Calu3 (cell line): Measurements from ENCODE around the gene STK10. TPM values are rescaled to one million over a fixed set of nuclear protein-coding genes. Genes with fewer than 3 reads are reported as not detected.
"Not testable (repeated sequence)": the region's sequence is repeated elsewhere in the genome, so short reads cannot be mapped to it uniquely, and the experiment has no call there.

Experiments used
- BruUV-seq: library from RNA; stranded (reverse); fragments of 400-500 nt; replicated peaks from 2 replicates; lab custom pipeline; 2021; lab: Mats Ljungman, UMichigan
- CTCF ChIA-PET: fragments of 300-600 bp; sonication (Branson Sonifier 250); formaldehyde crosslinking; loops from one replicate; lab custom pipeline; 2022; ENCODE audit warnings: antibody characterized with exemption; lab: Charles Lee
- DNase-seq: peaks from one replicate; pipeline ENCODE4 v3.0.0; 2022
- H3K27ac Mint-ChIP-seq: one replicate; pipeline ENCODE4 v1.8.0; 2022; ENCODE audit warnings: mixed read lengths; ENCODE audit not compliant: unreplicated experiment
- H3K27me3 Mint-ChIP-seq: one replicate; pipeline ENCODE4 v1.8.0; 2022; ENCODE audit warnings: mixed read lengths; ENCODE audit not compliant: unreplicated experiment
- H3K36me3 Mint-ChIP-seq: one replicate; pipeline ENCODE4 v1.8.0; 2022; ENCODE audit warnings: mild to moderate bottlenecking, moderate library complexity, mixed read lengths; ENCODE audit not compliant: insufficient read depth, unreplicated experiment
- H3K4me1 Mint-ChIP-seq: one replicate; pipeline ENCODE4 v1.8.0; 2022; ENCODE audit warnings: mild to moderate bottlenecking, low read depth, mixed read lengths; ENCODE audit not compliant: unreplicated experiment
- H3K4me3 Mint-ChIP-seq: one replicate; pipeline ENCODE4 v1.8.0; 2022; ENCODE audit warnings: mild to moderate bottlenecking, low read depth, moderate library complexity, mixed read lengths; ENCODE audit not compliant: unreplicated experiment
- H3K9me3 Mint-ChIP-seq: one replicate; pipeline ENCODE4 v1.8.0; 2022; ENCODE audit warnings: low read depth, mixed read lengths; ENCODE audit not compliant: unreplicated experiment
- CTCF ChIP-seq: fragments of 200-600 bp; IDR thresholded peaks from one replicate; pipeline ENCODE4 v1.8.0; 2022; ENCODE audit warnings: antibody characterized with exemption; ENCODE audit not compliant: unreplicated experiment
- intact Hi-C: fragments of 100-400 bp; cut with micrococcal nuclease; formaldehyde crosslinking; loops from one replicate; pipeline ENCODE4 v1.10.0; 2022; ENCODE audit not compliant: unreplicated experiment
- total RNA-seq: library from RNA; stranded (reverse); gene quantifications from 2 replicates; pipeline ENCODE4 v1.2.3, GENCODE V29; 2022

Gene STK10
- total RNA-seq, 1 experiment from 2014 or later: 27.4 TPM

- Mint-ChIP-seq H3K4me3 (no peak overlapping the region), H3K36me3 (peaks cover 10% of the 10 kb centered on the region), H3K27me3 (no peaks in the 10 kb centered on the region), H3K9me3 (no peaks in the 10 kb centered on the region), H3K27ac (no peak overlapping the region), H3K4me1 (no peaks in the 10 kb centered on the region)
- no TSS peak for BruUV-seq
- DNase-seq: no peak
- intact Hi-C loops: no loop called here
- CTCF ChIA-PET: no interaction called here
- no peak for TF ChIP-seq CTCF
Measured at GRCh38 chr5:172209714-172210113, 21.7 kb upstream of the STK10 start.

- no TSS peak for BruUV-seq
- DNase-seq: no peak
- H3K36me3 Mint-ChIP-seq: peaks cover 6% of the 10 kb centered on the region
- intact Hi-C loops: no loop called here
- TF ChIP-seq CTCF: no peak
- H3K4me1 Mint-ChIP-seq: no peaks in the 10 kb centered on the region
- no peaks in the 10 kb centered on the region for H3K9me3 Mint-ChIP-seq
- H3K27me3 Mint-ChIP-seq: no peaks in the 10 kb centered on the region
- H3K27ac Mint-ChIP-seq: no peak overlapping the region
- no peak overlapping the region for H3K4me3 Mint-ChIP-seq
- CTCF ChIA-PET: no interaction called here
Measured at GRCh38 chr5:172207511-172207910, 19.5 kb upstream of the STK10 start.

- H3K27me3 Mint-ChIP-seq, DNase-seq, H3K4me3 Mint-ChIP-seq, H3K27ac Mint-ChIP-seq, H3K36me3 Mint-ChIP-seq, H3K4me1 Mint-ChIP-seq, BruUV-seq, intact Hi-C loops, H3K9me3 Mint-ChIP-seq, CTCF ChIA-PET: not testable (repeated sequence)
Measured at GRCh38 chr5:172205984-172206383, 18.0 kb upstream of the STK10 start.

- CTCF ChIA-PET: interaction anchor here (0.6 to 0.7 kb wide), 2 partner anchors 94 to 188 kb away, joined by 3 to 4 read pairs; no protein-coding TSS in a partner anchor
- Mint-ChIP-seq H3K4me1 (no peaks in the 10 kb centered on the region), H3K27me3 (no peaks in the 10 kb centered on the region), H3K27ac (no peak overlapping the region), H3K36me3 (no peaks in the 10 kb centered on the region), H3K9me3 (no peaks in the 10 kb centered on the region), H3K4me3 (no peak overlapping the region)
- no peak for TF ChIP-seq CTCF
- no peak for DNase-seq
- no TSS peak for BruUV-seq
- intact Hi-C loops: no loop called here
Measured at GRCh38 chr5:172200476-172200875, 12.5 kb upstream of the STK10 start.

- H3K27ac Mint-ChIP-seq: no peak overlapping the region
- H3K4me1 Mint-ChIP-seq: no peaks in the 10 kb centered on the region
- intact Hi-C loops: no loop called here
- H3K27me3 Mint-ChIP-seq: no peaks in the 10 kb centered on the region
- H3K36me3 Mint-ChIP-seq: no peaks in the 10 kb centered on the region
- DNase-seq: no peak
- no TSS peak for BruUV-seq
- no peak overlapping the region for H3K4me3 Mint-ChIP-seq
- no peak for TF ChIP-seq CTCF
- no peaks in the 10 kb centered on the region for H3K9me3 Mint-ChIP-seq
- CTCF ChIA-PET: interaction anchor here (0.7 kb wide), 2 partner anchors 13 to 214 kb away, joined by 3 to 5 read pairs; no protein-coding TSS in a partner anchor
Measured at GRCh38 chr5:172199446-172199845, 11.4 kb upstream of the STK10 start.

- BruUV-seq, H3K4me1 Mint-ChIP-seq, H3K9me3 Mint-ChIP-seq, H3K27ac Mint-ChIP-seq, intact Hi-C loops, H3K27me3 Mint-ChIP-seq, H3K36me3 Mint-ChIP-seq, H3K4me3 Mint-ChIP-seq, DNase-seq: not testable (repeated sequence)
- CTCF ChIA-PET: interaction anchor here (0.6 kb wide), 1 partner anchor 138 kb away, joined by 10 read pairs; no protein-coding TSS in a partner anchor
Measured at GRCh38 chr5:172197775-172198174, 9.8 kb upstream of the STK10 start.
